ENCODE measurements around the gene SLBP.

DNA sequence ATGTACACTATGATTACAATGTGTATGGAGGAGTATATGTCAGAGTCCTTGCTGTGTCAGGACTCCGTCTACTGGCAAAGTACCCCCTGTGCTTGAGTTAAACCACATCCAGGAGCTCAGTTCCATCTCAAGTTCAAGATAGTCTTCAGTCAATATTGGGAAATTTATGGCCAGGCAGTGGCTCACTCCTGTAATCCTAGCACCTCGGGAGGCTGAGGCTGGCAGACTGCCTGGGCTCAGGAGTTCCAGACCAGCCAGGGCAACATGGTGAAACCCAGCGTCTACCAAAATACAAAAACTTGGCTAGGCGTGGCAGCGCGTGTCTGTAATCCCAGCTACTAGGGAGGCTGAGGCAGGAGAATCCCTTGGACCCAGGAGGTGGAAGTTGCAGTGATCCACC lies 5.8 kb downstream of the SLBP start:
- TF ChIP-seq, protein P1, sequence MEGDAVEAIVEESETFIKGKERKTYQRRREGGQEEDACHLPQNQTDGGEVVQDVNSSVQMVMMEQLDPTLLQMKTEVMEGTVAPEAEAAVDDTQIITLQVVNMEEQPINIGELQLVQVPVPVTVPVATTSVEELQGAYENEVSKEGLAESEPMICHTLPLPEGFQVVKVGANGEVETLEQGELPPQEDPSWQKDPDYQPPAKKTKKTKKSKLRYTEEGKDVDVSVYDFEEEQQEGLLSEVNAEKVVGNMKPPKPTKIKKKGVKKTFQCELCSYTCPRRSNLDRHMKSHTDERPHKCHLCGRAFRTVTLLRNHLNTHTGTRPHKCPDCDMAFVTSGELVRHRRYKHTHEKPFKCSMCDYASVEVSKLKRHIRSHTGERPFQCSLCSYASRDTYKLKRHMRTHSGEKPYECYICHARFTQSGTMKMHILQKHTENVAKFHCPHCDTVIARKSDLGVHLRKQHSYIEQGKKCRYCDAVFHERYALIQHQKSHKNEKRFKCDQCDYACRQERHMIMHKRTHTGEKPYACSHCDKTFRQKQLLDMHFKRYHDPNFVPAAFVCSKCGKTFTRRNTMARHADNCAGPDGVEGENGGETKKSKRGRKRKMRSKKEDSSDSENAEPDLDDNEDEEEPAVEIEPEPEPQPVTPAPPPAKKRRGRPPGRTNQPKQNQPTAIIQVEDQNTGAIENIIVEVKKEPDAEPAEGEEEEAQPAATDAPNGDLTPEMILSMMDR (conservative IDR thresholded peaks at IDR 0.05), result no peak
- no peak for TF ChIP-seq ZFX (IDR thresholded peaks at IDR 0.05)
